Dermis blood vessel endothelial cell (primary cell): Measurements from ENCODE around the gene PEA15. TPM values are rescaled to one million over a fixed set of nuclear protein-coding genes. Genes with fewer than 3 reads are reported as not detected.

Experiments used
- DNase-seq: peaks from one replicate; pipeline ENCODE4 v3.0.0; 2010
- total RNA-seq: library from RNA; depleted of rRNA; stranded (reverse); fragments of >200 nt; gene quantifications from 2 replicates; pipeline ENCODE4 v1.2.3, GENCODE V29; 2014

The PEA15 gene
- total RNA-seq, 1 donor from 2014 or later, result 65.2 TPM

GRCh38 chr1:160209321-160210046 is 4.3 kb downstream of the PEA15 start:
- DNase-seq, result peak; percentile 44

DNA sequence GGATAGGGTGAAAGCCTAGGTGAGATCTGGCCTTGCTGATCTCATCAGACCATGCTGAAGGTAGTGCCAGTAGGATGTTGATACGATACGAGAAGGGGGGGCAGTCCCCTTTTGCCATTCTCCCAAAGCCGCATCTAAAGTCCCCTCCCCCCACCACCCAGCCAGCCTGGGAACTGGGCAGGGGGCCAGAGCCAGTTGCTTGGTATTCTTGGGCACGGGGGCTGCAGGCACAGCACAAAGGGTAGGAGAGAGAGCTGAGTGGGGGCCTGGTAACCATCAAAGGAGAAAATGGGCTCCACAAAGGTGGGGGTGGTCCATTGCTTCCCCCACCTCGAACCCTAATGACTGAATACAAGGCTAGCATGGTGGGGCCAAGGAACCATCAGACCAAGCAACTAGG is 5.4 kb downstream of the PEA15 start:
- no peak for DNase-seq

DNA sequence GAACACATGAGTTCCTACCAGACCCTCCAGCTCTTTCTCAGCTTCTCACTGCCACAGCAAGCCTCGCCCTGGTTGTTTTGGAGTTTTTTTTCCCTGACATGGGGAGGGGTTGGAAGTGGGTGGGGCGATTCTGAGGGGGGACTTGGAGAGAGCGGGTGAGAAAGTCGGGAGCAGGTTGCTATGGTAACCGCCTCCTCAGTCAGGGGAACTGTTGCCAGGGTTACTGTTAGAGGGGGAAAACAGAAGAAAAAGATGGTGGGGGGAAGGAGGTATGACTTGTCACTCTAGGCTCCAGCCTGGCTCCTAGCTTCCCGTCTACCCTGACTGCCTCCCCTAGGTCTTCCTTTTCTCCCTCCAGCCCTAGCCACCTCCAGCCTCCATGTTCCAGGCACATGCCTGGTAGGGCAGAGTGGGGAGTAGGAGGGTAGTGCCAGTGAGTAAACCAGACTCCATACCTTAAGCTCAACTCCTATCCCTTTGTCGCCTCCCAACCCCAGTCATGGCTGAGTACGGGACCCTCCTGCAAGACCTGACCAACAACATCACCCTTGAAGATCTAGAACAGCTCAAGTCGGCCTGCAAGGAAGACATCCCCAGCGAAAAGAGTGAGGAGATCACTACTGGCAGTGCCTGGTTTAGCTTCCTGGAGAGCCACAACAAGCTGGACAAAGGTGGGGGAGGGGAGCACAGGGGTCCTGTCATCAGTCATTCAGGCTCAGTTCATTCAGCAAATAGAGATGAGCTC is 6.0 kb downstream of the PEA15 start:
- DNase-seq, result no peak

DNA sequence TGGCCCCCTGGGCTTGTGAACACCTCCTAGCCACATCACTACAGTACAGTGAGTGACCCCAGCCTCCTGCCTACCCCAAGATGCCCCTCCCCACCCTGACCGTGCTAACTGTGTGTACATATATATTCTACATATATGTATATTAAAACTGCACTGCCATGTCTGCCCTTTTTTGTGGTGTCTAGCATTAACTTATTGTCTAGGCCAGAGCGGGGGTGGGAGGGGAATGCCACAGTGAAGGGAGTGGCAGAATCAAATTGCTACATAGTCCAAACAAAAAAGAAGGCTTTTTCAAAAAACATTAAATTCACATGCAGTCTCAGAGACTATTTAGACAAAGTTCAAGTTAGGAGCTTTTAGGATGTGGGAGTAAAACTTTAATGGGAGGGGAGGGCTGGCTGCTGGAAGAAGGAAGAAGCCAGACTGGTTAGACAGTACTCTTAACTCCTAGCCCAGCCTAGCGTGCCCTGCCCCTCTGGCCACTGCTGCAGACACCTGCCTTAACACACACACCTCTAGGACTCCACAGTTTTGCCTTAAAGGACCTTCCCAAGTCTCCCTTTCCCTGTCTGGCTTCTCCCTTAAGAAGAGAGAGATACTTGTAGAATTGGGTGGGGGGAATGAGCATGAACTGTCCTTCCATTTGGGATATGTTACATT is 9.4 kb downstream of the PEA15 start:
- no peak for DNase-seq

- no peak for DNase-seq
Measured at GRCh38 chr1:160216301-160216700, 11.1 kb downstream of the PEA15 start.

GRCh38 chr1:160217481-160218051 is 12.4 kb downstream of the PEA15 start:
- peak; percentile 17 for DNase-seq

DNA sequence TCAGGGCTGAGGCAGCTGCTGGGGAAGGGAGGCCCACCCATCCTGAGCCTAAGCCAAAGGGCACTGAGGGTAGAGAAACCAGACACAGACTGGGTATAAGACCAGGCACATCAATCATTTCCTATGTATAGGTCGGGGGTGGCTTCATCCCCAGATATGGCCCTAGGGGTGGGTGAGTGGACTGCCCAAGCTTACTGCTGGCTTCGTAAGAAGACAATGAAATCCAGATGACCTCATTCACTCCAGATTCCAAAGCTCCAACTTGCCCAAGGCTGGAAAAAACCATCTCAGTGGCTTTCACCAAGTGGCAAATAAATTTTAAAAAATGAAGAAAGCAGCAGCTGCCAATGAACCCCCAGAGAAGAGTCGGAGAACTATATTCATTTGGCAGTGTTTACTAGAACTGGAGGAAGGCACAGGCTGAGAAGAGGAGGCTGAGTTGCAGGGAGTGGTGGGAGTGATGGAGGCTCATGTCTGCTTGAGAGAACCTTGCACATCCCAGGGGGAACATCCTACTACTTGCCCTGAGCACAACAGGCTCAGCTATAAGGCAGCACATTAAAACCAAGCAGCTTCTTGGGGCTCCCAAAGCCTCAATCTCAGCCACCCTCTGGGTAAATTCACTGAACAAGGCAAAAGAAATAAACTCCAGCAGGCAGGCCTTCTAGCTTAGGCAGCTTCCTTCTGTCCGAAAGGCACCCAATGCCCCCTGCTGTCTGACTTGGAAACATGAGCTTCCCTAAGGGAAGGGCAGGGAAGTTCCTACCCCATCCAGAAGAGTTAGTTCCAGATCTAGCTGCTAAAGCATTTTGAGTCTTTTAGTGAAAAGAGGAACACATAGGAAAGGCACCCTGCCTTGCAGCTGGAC is 14.1 kb downstream of the PEA15 start:
- DNase-seq, result peak; percentile 85

- DNase-seq, result no peak
Measured at GRCh38 chr1:160220301-160220700, 15.1 kb downstream of the PEA15 start.

DNA sequence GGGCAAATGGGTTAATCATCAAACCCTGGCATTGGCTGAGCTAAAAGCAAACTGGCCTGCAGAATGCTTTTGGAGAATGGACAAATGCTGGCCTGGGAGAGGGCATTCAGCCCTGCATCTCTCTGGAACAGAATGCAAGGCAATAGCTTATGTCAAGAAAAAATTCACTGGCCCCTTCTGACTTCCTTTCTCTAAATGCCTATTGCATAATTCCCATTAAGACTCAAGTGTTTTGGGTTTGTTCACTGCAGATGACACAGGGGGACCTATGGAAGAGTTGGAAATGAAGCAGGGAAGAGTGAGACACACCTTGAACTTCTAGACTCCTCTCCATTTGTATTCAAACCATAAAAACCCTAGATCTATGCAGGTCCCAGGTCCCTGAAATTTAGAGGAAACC is 15.9 kb downstream of the PEA15 start:
- DNase-seq, result no peak

DNA sequence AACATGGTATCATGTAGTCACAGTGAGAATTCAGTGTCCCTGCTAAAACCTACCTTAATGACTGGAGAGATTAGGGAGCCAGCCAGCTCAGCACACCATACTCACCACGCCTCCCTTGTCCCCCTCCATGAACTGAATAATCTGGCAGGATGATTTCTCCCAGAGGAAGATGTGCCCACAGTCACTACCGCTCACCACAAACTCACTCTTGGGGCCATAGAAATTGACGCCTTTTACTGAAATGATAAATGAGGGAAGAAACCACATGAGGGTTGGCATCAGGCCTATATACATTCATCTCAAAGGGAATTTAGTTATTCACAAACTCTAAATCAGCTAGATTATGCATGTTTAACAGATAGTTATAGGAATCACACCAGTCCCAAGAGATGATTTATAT is 17.4 kb downstream of the PEA15 start:
- no peak for DNase-seq

- DNase-seq, result no peak
Measured at GRCh38 chr1:160224606-160225005, 19.4 kb downstream of the PEA15 start.

GRCh38 chr1:160225345-160225744 is 20.2 kb downstream of the PEA15 start:
- no peak for DNase-seq

- DNase-seq, result no peak
Measured at GRCh38 chr1:160226623-160227022, 21.4 kb downstream of the PEA15 start.

GRCh38 chr1:160227034-160227433 is 21.9 kb downstream of the PEA15 start:
- no peak for DNase-seq

GRCh38 chr1:160227561-160227960 is 22.4 kb downstream of the PEA15 start:
- no peak for DNase-seq

DNA sequence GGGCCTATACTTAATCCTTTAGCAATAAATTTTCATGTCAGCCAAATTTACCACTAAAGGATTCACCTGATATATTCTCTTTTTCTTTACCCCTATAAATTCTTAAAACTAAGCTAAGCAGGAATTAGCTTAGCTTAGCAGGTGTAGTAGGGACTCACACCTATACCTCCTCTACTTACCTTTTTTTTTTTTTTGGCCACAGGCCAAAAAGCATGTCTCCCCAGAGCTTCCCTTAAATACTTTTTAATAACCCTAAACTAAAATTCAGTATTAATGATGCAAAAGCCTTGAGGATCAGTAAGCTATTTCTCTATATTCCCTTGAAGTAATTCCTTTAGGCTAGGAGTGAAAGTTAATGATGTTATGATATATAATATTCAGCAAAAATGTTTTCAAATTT is 23.2 kb downstream of the PEA15 start:
- no peak for DNase-seq

DNA sequence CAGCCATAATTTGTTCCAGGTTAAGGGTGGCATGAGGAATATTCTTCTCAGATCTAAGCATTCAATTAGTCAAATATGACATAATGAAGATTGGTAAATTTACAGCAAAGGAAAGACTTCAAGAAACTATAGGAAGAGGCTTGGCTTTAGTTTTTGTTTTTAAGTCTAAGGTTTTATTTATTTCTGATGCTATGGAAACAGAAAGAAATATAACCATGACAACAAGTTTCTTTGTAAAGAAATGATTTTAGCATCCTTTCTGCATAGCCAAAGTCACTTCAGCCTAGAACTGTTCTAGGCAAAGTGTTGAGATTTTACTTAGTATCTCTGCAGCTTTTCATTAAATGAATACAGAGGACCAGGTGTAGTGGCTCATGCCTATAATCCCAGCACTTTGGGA is 27.7 kb downstream of the PEA15 start:
- DNase-seq, result no peak

DNA sequence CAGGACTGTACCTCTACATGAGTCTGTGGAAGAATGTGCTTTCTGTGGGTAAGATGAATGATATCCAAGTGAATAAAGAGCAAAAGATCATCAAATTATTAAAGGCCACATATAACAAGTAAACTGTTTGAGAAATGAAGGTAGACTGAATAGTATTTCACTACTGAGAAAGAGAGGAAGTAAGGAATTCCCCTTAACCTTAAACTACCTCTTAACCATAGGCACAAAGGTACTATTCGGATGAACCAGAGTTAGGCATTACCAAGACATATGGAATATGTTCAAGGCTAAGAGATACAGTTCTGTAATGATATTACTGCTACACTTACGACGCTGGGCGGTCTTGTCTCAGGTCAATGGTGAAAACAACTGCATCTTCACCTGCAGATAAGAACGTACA is 31.6 kb downstream of the PEA15 start:
- DNase-seq, result no peak

DNA sequence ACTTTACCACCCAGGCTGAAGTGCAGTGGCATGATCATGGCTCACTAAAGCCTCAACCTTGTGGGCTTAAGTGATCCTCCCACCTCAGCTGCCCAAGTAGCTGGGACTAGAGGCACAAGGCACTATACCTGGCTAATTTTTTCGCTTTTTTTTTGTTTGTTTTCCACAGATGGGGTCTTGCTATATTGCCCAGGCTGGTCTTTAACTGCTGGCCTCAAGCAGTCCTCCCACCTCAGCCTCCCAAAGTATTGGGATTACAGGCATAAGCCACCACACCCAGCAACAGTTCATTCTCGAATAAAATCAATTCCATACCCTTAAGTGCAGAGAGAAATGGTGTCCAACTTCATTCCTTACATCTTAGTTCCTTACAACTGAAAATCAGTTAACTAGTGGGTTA is 32.4 kb downstream of the PEA15 start:
- DNase-seq, result no peak

- DNase-seq, result no peak
Measured at GRCh38 chr1:160238408-160238807, 33.2 kb downstream of the PEA15 start.

- no peak for DNase-seq
Measured at GRCh38 chr1:160239582-160240299, 34.6 kb downstream of the PEA15 start.

DNA sequence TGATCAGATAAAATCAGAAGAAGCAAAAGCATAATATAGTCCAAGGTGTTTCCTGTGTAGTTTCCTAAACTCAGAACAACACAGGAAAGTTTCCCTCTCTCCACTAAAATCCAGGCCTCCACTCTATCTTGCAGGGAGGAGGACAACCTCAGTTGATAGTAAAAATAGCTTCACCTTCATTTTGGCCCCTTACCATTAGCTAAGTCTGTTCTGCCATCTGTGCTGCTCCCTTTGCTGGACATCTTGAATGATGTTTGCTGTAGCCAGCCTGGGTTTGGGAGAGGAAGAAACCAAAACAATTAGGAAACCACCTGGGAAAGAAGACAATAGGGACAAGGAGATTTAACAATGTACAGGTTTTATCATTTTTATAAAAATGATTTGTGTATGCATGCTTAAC is 38.6 kb downstream of the PEA15 start:
- DNase-seq, result peak; percentile 13
